ENCODE data around the gene TRAK1. TPM values are rescaled to one million over a fixed set of nuclear protein-coding genes. Genes with fewer than 3 reads are reported as not detected.

Gene TRAK1
- total and polyA plus RNA-seq, 10 of the 15 experiments (the other 5 are each of a cell fraction or from before 2014, with no cell fraction given), result 6.6 to 46.2 (median 23.7) TPM

- H3K9ac ChIP-seq (ENCODE audit: control insufficient read depth, insufficient read depth, low read length), result no peak overlapping the region
- H3K27me3 ChIP-seq (replicated peaks in 1 of 2; ENCODE audit: control insufficient read depth in 2 of 2, insufficient read depth in 2 of 2, low read length in 1 of 2), result no peaks in the 10 kb centered on the region
- H3K36me3 ChIP-seq (ENCODE audit: control insufficient read depth in 2 of 2, insufficient read depth in 2 of 2, low read length in 1 of 2), result 0 out of 4 replicates have a peak, but pooled peaks cover 0 to 5% of the 10 kb centered on the region in 2 experiments
- DNase-seq (ENCODE audit: low read depth, low spot score), result no peak
- WGBS (ENCODE audit: insufficient coverage, insufficient replicate concordance, low lambda C conversion rate, missing lambda C conversion rate), result 92% methylated on average over 2 of the region's 3 CpGs
- peaks cover 5% of the 10 kb centered on the region; the same call in 1 of the 2 replicates for H4K20me1 ChIP-seq (ENCODE audit: control insufficient read depth, insufficient read depth)
- ChIA-PET SMC1A (ENCODE audit: uncharacterized antibody, unreplicated experiment) (interaction anchor here (0.7 to 1.8 kb wide), 4 partner anchors 17 to 64 kb away, joined by 4 to 5 read pairs (median 4); no protein-coding TSS in a partner anchor), CTCF (interaction anchor here (1.9 kb wide), 1 partner anchor 64 kb away, joined by 6 read pairs; no protein-coding TSS in a partner anchor), RAD21 (ENCODE audit: unreplicated experiment) (interaction anchor here (0.7 to 2.4 kb wide), 5 partner anchors 12 to 1042 kb away, joined by 3 to 9 read pairs (median 4); no protein-coding TSS in a partner anchor), POLR2A (interaction anchor here (0.6 to 1.0 kb wide), 2 partner anchors 11 to 57 kb away, joined by 3 read pairs; no protein-coding TSS in a partner anchor)
- H3K9me3 ChIP-seq (replicated peaks; ENCODE audit: control insufficient read depth, insufficient read depth, low read length), result peaks cover 5% of the 10 kb centered on the region; the same call in 2 of the 3 replicates
- FAIRE-seq, result no peak
- TF ChIP-seq MAX (IDR thresholded peaks at IDR 0.05; ENCODE audit: low read depth, low read length) (no peak), BCL3 (IDR thresholded peaks at IDR 0.05; ENCODE audit: borderline replicate concordance, insufficient read depth, low read depth, low read length, poor library complexity, severe bottlenecking) (no peak), TCF12 (IDR thresholded peaks at IDR 0.05; ENCODE audit: low read depth, low read length) (no peak), SMAD1 (IDR thresholded peaks at IDR 0.05; ENCODE audit: low read depth, partially characterized antibody) (no peak), BCL11A (IDR thresholded peaks at IDR 0.05; ENCODE audit: low read depth, low read length) (no peak), KDM1A (IDR thresholded peaks at IDR 0.05; ENCODE audit: borderline replicate concordance) (no peak), RB1 (IDR thresholded peaks at IDR 0.05; ENCODE audit: borderline replicate concordance) (no peak), BHLHE40 (IDR thresholded peaks at IDR 0.05; ENCODE audit: borderline replicate concordance in 1 of 2, low read depth in 2 of 2, low read length in 1 of 2) (no peak), ZNF384 (IDR thresholded peaks at IDR 0.05; ENCODE audit: borderline replicate concordance, low read depth, low read length) (no peak), USF2 (IDR thresholded peaks at IDR 0.05; ENCODE audit: borderline replicate concordance, low read depth, low read length) (no peak)
- no peak overlapping the region for H3K27ac ChIP-seq (ENCODE audit: control insufficient read depth, insufficient read depth)
- in situ Hi-C loops (cut with MboI), result no loop called here
- intact Hi-C loops (cut with micrococcal nuclease; ENCODE audit: unreplicated experiment), result no loop called here
- BruUV-seq (replicated peaks), result no TSS peak
- H3K4me2 ChIP-seq (ENCODE audit: control insufficient read depth, insufficient read depth), result no peak overlapping the region
- peaks cover 80% of the 10 kb centered on the region for H3K79me2 ChIP-seq (ENCODE audit: control insufficient read depth, insufficient read depth, low read length)
- H3K4me3 ChIP-seq, result no peak overlapping the region
- H2AFZ ChIP-seq (ENCODE audit: control insufficient read depth, low read depth, low read length), result no peak overlapping the region
- peaks cover 24% of the 10 kb centered on the region for H3K4me1 ChIP-seq (ENCODE audit: control insufficient read depth, insufficient read depth, low read length)
- ATAC-seq, result no peak
Measured at GRCh38 chr3:42078677-42079076, 12.5 kb upstream of the TRAK1 start.

All from GM12878 (cell line).